Vagina (tissue), 2 donors: ENCODE data around the gene IGF1. TPM values are rescaled to one million over a fixed set of nuclear protein-coding genes. Genes with fewer than 3 reads are reported as not detected.

Experiments used
- DNase-seq, 2 donors: peaks; one replicate each; pipeline ENCODE4 v3.0.0-alpha.2; 2017; ENCODE audit errors: extremely low spot score in 2 of 2
- H3K27ac ChIP-seq: fragments of 200-600 bp; sonication (generic); one replicate; pipeline ENCODE4 v1.5.1; 2019
- H3K27me3 ChIP-seq: fragments of 200-600 bp; sonication (generic); one replicate; pipeline ENCODE4 v1.5.1; 2019
- H3K36me3 ChIP-seq, 2 donors: fragments of 200-600 bp; sonication (generic); one replicate each; pipeline ENCODE4 v1.5.1; 2017 to 2019
- H3K4me1 ChIP-seq: fragments of 200-600 bp; sonication (generic); one replicate; pipeline ENCODE4 v1.5.1; 2019
- H3K4me3 ChIP-seq, 2 donors: fragments of 200-600 bp; sonication (generic); 1 replicate in 1 of 2; 2 replicates in 1 of 2; pipeline ENCODE4 v1.5.1; 2016 to 2019
- H3K9me3 ChIP-seq: fragments of 200-600 bp; sonication (generic); one replicate; pipeline ENCODE4 v1.5.1; 2019
- POLR2A ChIP-seq, 2 donors: fragments of 450-650 bp; IDR thresholded peaks; one replicate each; pipeline ENCODE4 v1.6.1; 2017; ENCODE audit warnings: antibody characterized with exemption in 2 of 2, mild to moderate bottlenecking in 2 of 2, moderate library complexity in 2 of 2
- POLR2AphosphoS5 ChIP-seq, 2 donors: sonication (generic); formaldehyde crosslinking; IDR thresholded peaks; one replicate each; pipeline ENCODE4 v1.9.0; 2017; ENCODE audit warnings: antibody characterized with exemption in 2 of 2, mild to moderate bottlenecking in 2 of 2, low read depth in 1 of 2; ENCODE audit not compliant: insufficient read depth in 1 of 2
- intact Hi-C: fragments of 100-400 bp; cut with DNase I; formaldehyde crosslinking; loops from one replicate; pipeline ENCODE4 v1.15.1; 2023
- total RNA-seq: library from RNA; depleted of rRNA; stranded (reverse); fragments of >200 nt; gene quantifications from one replicate; pipeline ENCODE4 v1.2.3, GENCODE V29; 2016
- TF ChIP-seq, protein P1 (sequence below), 3 experiments: fragments of 450-650 bp in 2 of 3; fragments of 200-600 bp in 1 of 3; sonication (generic) in 1 of 3; IDR thresholded peaks; one replicate each; pipeline ENCODE4 v1.5.1; 2017 to 2019; ENCODE audit warnings: antibody characterized with exemption in 3 of 3, mild to moderate bottlenecking in 2 of 3, moderate library complexity in 2 of 3

Gene IGF1
- total RNA-seq, 1 donor from 2014 or later, result 68.0 TPM

DNA sequence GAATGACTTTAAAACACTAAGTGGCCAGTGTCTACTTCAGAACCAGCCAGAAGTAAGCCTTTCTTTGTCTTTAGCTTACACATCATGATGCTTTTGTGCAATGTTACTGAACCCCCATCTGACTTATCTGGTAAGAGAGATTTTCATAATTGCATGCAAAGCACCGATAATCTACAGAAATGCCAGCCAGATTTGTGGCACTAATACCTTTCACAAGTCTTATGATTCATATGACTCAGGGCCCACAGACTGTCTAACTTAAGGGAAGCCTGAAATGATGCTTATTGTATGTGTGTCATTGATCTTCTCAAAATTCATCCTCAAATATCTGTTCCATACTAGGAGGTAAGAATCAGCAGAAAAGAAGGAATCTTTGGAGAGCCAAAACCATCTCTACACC, 18.0 kb downstream of the IGF1 start:
- TF ChIP-seq, protein P1, sequence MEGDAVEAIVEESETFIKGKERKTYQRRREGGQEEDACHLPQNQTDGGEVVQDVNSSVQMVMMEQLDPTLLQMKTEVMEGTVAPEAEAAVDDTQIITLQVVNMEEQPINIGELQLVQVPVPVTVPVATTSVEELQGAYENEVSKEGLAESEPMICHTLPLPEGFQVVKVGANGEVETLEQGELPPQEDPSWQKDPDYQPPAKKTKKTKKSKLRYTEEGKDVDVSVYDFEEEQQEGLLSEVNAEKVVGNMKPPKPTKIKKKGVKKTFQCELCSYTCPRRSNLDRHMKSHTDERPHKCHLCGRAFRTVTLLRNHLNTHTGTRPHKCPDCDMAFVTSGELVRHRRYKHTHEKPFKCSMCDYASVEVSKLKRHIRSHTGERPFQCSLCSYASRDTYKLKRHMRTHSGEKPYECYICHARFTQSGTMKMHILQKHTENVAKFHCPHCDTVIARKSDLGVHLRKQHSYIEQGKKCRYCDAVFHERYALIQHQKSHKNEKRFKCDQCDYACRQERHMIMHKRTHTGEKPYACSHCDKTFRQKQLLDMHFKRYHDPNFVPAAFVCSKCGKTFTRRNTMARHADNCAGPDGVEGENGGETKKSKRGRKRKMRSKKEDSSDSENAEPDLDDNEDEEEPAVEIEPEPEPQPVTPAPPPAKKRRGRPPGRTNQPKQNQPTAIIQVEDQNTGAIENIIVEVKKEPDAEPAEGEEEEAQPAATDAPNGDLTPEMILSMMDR (IDR thresholded peaks at IDR 0.05), result no peak
- TF ChIP-seq POLR2AphosphoS5 (IDR thresholded peaks at IDR 0.05; ENCODE audit: insufficient read depth in 1 of 2, low read depth in 1 of 2) (no peak), POLR2A (IDR thresholded peaks at IDR 0.05) (no peak)
- Histone ChIP-seq H3K4me3 (no peak overlapping the region), H3K27me3 (no peaks in the 10 kb centered on the region), H3K4me1 (no peaks in the 10 kb centered on the region), H3K9me3 (no peaks in the 10 kb centered on the region), H3K36me3 (no peaks in the 10 kb centered on the region), H3K27ac (peak overlapping the region; percentile 6)
- no peak for DNase-seq
- intact Hi-C loops, result no loop called here

DNA sequence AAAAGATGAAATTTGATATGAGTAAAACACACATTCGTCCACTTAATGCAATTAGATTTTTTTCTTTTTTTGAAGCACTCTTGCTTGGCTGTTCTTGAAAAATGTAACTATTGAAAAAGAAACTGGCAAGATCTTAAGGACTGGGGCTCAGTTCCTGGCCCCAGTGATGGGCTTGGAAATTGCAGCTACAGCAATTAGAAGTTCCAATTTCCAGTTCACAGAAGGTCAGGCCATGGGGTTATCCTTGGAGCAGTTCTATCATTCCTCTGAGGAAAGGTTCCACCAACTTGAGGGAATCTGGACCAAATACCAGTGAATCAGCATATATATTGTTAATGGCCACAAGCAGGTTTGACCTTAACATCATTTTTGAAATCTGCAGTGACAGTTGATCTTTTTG, 18.9 kb downstream of the IGF1 start:
- H3K36me3 ChIP-seq, result no peaks in the 10 kb centered on the region
- DNase-seq, result no peak
- intact Hi-C loops, result no loop called here
- no peak overlapping the region for H3K4me3 ChIP-seq
- TF ChIP-seq POLR2AphosphoS5 (IDR thresholded peaks at IDR 0.05; ENCODE audit: insufficient read depth in 1 of 2, low read depth in 1 of 2) (no peak), POLR2A (IDR thresholded peaks at IDR 0.05) (no peak)
- TF ChIP-seq, protein P1 (IDR thresholded peaks at IDR 0.05), result no peak
- no peaks in the 10 kb centered on the region for H3K4me1 ChIP-seq
- no peaks in the 10 kb centered on the region for H3K27me3 ChIP-seq
- H3K27ac ChIP-seq, result no peak overlapping the region
- H3K9me3 ChIP-seq, result no peaks in the 10 kb centered on the region

DNA sequence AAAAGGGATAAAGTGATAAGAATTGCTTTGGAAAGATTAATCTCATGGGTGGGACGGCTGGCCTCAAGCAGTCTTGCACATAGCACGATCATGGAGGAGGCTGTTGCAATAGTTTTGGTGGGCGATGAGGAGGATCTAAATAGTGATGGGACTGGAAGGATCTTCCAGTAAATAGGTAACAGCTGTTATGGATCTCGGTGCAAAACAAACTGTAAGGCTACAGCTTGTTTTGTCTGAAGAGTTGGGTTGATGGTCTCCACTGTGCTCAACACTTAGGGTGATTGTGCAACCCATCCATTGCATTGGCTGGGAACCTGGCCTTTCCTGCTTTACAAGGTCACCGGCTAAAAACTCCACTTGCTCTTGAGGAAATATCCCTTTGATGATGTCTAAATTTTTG, 21.0 kb downstream of the IGF1 start:
- Histone ChIP-seq H3K4me3 (no peak overlapping the region), H3K27me3 (no peaks in the 10 kb centered on the region), H3K4me1 (peaks cover 16% of the 10 kb centered on the region), H3K9me3 (no peaks in the 10 kb centered on the region), H3K27ac (no peak overlapping the region), H3K36me3 (no peaks in the 10 kb centered on the region)
- intact Hi-C loops, result no loop called here
- no peak for TF ChIP-seq POLR2A (IDR thresholded peaks at IDR 0.05)
- TF ChIP-seq, protein P1 (IDR thresholded peaks at IDR 0.05), result no peak
- no peak for TF ChIP-seq POLR2AphosphoS5 (IDR thresholded peaks at IDR 0.05; ENCODE audit: insufficient read depth in 1 of 2, low read depth in 1 of 2)
- no peak for DNase-seq

DNA sequence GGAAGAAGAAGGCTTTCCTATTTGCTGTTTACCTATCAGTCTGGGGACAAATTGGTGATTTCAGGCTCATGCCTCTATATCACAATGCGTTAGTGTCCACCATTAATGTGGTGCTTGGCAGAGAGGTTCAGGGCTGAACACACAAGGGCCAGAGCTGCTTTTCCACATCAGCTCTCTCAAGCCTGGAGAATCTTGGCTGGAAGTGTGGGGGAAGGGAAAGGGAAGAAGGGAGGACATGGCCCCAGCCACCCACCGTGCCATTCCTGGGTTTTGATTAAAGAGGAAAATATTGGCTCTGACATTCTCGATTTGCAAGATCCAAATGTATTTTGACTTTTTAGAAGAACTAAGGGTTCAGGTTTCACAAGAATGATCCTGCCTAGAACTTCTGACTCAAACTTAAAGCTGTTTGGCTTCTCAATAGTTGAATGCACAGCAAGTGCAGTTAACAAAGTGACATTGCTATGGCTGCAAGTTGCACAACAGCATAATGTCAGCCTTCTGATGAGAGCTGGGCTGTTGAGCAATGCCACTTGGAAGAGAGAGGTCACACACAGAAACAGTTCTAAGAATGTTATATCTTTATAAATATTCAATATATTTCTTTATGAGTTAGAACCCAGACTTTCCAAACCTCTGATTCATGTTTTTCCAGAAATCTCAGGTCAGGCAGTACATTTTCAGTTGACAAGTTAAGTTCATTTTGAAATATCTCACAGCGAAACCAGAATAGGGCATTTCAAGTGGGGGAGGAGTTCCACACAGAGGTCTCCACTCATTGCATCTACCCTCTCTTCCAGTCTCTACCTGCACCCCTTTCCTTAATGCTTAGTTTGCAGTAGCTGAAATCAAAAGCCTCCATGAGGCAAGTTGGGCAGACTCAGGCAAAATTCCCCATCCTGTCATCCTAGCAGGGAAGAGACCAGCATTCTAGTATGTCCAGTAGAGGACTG, 25.3 kb downstream of the IGF1 start:
- peak overlapping the region; percentile 48 for H3K27ac ChIP-seq
- DNase-seq, result no peak
- intact Hi-C loops, result no loop called here

DNA sequence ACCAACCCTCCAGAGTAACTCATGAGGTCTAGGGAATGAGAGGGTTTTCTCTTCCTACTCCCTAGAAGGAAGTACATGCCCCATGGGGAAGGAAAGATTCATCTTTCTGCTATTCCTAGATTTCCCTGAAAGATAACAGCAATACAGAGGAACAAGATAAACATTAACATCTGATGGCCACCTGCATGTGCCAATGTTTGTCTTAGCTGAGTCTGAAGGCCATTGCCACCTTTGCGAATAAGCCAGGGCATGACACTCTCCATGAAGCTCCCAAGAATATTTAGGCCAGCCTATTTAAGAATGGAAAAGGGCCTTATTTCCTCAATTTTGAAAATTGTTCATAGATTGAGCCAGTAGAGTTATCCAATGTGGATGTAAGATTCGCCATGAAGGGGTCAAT, 26.0 kb downstream of the IGF1 start:
- TF ChIP-seq POLR2A (IDR thresholded peaks at IDR 0.05) (no peak), POLR2AphosphoS5 (IDR thresholded peaks at IDR 0.05; ENCODE audit: insufficient read depth in 1 of 2, low read depth in 1 of 2) (no peak)
- TF ChIP-seq, protein P1 (IDR thresholded peaks at IDR 0.05), result no peak
- Histone ChIP-seq H3K4me3 (no peak overlapping the region), H3K27me3 (no peaks in the 10 kb centered on the region), H3K4me1 (peaks cover 19% of the 10 kb centered on the region), H3K9me3 (no peaks in the 10 kb centered on the region), H3K36me3 (no peaks in the 10 kb centered on the region), H3K27ac (peak overlapping the region; percentile 44)
- DNase-seq, result no peak
- intact Hi-C loops, result no loop called here

More for the DNA sequence above, 25.3 kb downstream of the IGF1 start:
- TF ChIP-seq POLR2AphosphoS5 (IDR thresholded peaks at IDR 0.05; ENCODE audit: insufficient read depth in 1 of 2, low read depth in 1 of 2) (peak in 1 of 2 donors; percentile 53), POLR2A (IDR thresholded peaks at IDR 0.05) (no peak)
- Histone ChIP-seq H3K4me1 (peaks cover 19% of the 10 kb centered on the region), H3K27me3 (no peaks in the 10 kb centered on the region), H3K36me3 (no peaks in the 10 kb centered on the region), H3K9me3 (no peaks in the 10 kb centered on the region), H3K4me3 (no peak overlapping the region)
